ENCODE data around the gene SMIM22.

SMIM22 gene

DNA sequence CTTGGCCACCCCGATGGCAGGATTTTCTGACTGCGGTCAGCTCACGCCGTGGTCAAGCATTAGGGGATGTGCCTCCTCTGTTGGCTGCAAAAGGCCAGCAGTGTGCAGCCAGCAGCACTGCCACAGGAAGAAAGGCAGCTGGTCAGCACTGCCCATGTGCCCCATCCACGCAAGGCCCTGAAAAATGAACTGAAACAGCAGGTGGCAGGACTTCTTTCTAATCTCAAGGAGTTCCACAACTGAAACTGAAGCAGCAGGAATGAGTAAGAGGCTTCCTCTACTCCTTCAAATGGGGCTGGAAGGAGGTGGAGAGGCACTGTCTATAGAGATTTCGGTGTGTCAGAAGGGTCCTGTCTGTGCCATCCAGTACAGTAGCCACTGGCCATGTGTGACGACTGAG, 31.4 kb upstream of the SMIM22 start:
- no peak overlapping the region for H3K4me3 ChIP-seq (ENCODE audit: low read depth, low read length)
- no peak overlapping the region for H3K27ac ChIP-seq
- H2AFZ ChIP-seq, result no peak overlapping the region
- H3K4me1 ChIP-seq, result no peaks in the 10 kb centered on the region
- peaks cover 4% of the 10 kb centered on the region for H3K79me2 ChIP-seq
- TF ChIP-seq, protein P1, sequence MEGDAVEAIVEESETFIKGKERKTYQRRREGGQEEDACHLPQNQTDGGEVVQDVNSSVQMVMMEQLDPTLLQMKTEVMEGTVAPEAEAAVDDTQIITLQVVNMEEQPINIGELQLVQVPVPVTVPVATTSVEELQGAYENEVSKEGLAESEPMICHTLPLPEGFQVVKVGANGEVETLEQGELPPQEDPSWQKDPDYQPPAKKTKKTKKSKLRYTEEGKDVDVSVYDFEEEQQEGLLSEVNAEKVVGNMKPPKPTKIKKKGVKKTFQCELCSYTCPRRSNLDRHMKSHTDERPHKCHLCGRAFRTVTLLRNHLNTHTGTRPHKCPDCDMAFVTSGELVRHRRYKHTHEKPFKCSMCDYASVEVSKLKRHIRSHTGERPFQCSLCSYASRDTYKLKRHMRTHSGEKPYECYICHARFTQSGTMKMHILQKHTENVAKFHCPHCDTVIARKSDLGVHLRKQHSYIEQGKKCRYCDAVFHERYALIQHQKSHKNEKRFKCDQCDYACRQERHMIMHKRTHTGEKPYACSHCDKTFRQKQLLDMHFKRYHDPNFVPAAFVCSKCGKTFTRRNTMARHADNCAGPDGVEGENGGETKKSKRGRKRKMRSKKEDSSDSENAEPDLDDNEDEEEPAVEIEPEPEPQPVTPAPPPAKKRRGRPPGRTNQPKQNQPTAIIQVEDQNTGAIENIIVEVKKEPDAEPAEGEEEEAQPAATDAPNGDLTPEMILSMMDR (IDR thresholded peaks at IDR 0.05), result no peak
- H3K9me3 ChIP-seq (ENCODE audit: control insufficient read depth, low read length), result no peaks in the 10 kb centered on the region
- H3K36me3 ChIP-seq (ENCODE audit: control insufficient read depth, insufficient read depth, low read length), result no peaks in the 10 kb centered on the region
- no peak overlapping the region for H3K4me2 ChIP-seq (ENCODE audit: low read length)
- H3K9ac ChIP-seq, result no peak overlapping the region
- no peaks in the 10 kb centered on the region for H3K27me3 ChIP-seq (ENCODE audit: control insufficient read depth, insufficient read depth, low read length)

DNA sequence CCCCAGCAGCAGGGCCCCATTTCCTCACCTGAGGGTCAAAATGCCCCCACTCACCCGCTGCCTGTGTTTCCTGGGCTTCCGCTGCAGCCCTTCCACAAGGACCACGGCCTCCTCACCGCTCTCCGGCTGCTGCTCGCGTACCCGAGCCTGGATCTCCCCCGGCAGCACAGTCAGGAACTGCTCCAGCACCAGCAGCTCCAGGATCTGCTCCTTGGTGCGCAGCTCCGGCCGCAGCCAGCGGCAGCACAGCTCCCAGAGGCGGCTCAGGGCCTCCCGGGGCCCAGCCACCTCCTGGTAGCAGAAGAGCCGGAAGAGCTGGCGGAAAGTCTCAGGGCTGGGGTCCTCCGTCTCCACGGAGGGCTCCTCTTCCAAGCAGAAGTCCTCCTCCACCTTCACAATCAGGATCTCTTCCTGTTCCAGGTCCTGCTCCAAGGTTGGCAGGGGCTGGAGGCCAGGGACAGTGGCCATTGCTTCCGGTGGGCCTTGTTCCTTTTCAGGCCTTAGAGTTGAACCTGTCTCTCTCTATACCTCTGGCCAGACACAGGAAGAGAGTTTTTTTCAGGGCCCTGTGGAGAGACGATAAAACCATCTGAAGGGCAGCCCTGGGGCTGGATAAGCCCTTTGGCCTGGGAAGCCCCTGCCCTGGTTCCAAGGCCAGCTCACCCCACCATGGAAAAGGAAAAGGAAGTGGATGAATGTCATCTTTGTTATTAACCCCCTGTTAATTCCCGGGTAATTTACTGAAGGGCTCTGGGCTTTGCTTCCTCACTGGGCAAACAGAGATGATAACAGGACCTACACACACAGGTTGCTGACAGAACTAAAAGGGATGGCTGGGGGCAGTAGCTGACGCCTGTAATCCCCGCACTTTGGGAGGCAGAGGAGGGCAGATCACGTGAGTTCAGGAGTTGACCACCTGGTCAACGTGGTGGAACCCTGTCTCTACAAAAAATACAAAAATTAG, 29.4 kb upstream of the SMIM22 start:
- H3K4me1 ChIP-seq, result peaks cover 6% of the 10 kb centered on the region
- H3K9ac ChIP-seq, result no peak overlapping the region
- H3K4me2 ChIP-seq (ENCODE audit: low read length), result peak overlapping the region; percentile 88
- H3K36me3 ChIP-seq (ENCODE audit: control insufficient read depth, insufficient read depth, low read length), result no peaks in the 10 kb centered on the region
- TF ChIP-seq, protein P1 (IDR thresholded peaks at IDR 0.05), result no peak
- H3K9me3 ChIP-seq (ENCODE audit: control insufficient read depth, low read length), result no peaks in the 10 kb centered on the region
- H3K4me3 ChIP-seq (ENCODE audit: low read depth, low read length), result peak overlapping the region; percentile 85
- peak overlapping the region; percentile 71 for H3K27ac ChIP-seq
- peaks cover 4% of the 10 kb centered on the region for H3K79me2 ChIP-seq
- peak overlapping the region; percentile 96 for H2AFZ ChIP-seq
- H3K27me3 ChIP-seq (ENCODE audit: control insufficient read depth, insufficient read depth, low read length), result no peaks in the 10 kb centered on the region

DNA sequence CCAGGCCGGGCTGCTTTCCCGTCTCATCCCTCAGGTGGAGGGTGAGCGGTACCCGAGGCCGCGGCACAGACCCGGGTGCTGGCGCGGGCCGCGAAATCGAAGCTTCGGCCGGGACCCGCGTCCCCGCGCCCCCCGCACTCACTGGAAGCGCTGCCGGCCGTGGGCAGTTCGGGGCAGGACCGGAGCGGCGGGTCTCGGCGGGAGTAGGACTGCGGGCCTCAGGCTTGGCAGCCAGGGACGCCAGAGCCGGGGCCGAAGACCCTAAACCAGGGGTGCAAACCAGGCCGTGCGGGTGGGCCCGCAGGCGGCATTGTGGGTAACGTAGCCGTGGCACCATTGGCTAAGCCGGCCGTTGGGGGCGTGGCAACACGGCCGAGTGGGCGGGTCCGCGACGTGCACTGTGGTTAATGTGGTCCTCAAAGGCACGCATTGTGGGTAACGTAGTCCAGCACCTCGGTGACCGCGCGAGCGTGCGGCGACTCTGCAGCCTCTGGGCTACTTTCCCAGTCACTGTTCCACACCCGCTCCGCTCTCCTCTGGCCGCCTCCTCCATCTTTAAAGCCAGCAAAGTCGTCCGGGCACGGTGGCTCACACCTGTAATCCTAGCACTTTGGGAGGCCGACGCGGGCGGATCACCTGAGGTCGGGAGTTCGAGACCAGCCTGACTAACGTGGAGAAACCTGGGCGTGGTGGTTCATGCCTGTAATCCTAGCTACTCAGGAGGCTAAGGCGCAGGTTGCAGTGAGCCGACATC, 28.1 kb upstream of the SMIM22 start, which contains the start of gene ZNF500:
Gene ZNF500, minus strand, starts transcription at position 288 of the 754 bp plus-strand sequence. CDS start 1,184 bp downstream, outside the sequence.
- Histone ChIP-seq H3K9ac (peak within 1 kb of the TSS; percentile 96), H3K4me1 (peaks cover 6% of the 10 kb centered on the region), H3K27me3 (ENCODE audit: control insufficient read depth, insufficient read depth, low read length) (no peaks in the 10 kb centered on the region), H3K4me3 (ENCODE audit: low read depth, low read length) (peak within 1 kb of the TSS; percentile 85), H3K9me3 (ENCODE audit: control insufficient read depth, low read length) (no peaks in the 10 kb centered on the region), H3K79me2 (peaks cover 4% of the 10 kb centered on the region), H2AFZ (peak within 1 kb of the TSS; percentile 96), H3K4me2 (ENCODE audit: low read length) (peak within 1 kb of the TSS; percentile 90), H3K27ac (peak within 1 kb of the TSS; percentile 71), H3K36me3 (ENCODE audit: control insufficient read depth, insufficient read depth, low read length) (no peaks in the 10 kb centered on the region)
- TF ChIP-seq, protein P1 (IDR thresholded peaks at IDR 0.05), result no peak

DNA sequence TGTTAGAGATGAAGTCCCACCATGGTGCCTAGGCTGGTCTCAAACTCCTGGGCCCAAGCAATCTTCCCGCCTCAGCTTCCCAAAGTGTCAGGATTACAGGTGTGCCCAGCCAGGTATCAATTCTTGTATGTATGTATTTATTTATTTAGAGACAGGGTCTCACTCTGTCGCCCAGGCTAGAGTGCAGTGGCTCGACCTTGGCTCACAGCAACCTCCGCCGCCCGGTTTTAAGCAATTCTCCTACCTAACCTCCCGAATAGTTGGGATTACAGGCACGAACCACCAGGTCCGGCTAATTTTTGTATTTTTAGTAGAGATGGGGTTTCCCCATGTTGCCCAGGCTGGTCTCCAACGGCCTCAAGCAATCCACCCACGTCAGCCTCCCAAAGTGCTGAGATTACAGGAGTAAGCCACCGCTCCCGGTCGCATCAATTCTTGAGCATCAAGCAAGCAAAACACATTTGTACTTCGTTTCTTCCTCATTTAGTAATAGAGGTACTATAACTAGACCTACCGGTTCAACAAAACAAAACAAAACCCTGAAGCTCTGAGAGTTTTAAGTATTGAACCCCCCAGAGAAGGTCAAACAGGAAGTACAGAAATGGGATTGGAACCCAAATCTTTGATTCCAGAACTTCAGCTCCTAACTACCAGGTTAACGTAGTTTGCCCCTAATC, 27.2 kb upstream of the SMIM22 start:
- peaks cover 4% of the 10 kb centered on the region for H3K79me2 ChIP-seq
- TF ChIP-seq, protein P1 (IDR thresholded peaks at IDR 0.05), result no peak
- H3K27me3 ChIP-seq (ENCODE audit: control insufficient read depth, insufficient read depth, low read length), result no peaks in the 10 kb centered on the region
- no peaks in the 10 kb centered on the region for H3K9me3 ChIP-seq (ENCODE audit: control insufficient read depth, low read length)
- peak overlapping the region; percentile 90 for H3K4me2 ChIP-seq (ENCODE audit: low read length)
- H3K27ac ChIP-seq, result peak overlapping the region; percentile 58
- peak overlapping the region; percentile 90 for H2AFZ ChIP-seq
- H3K4me3 ChIP-seq (ENCODE audit: low read depth, low read length), result peak overlapping the region; percentile 57
- H3K36me3 ChIP-seq (ENCODE audit: control insufficient read depth, insufficient read depth, low read length), result no peaks in the 10 kb centered on the region
- H3K9ac ChIP-seq, result no peak overlapping the region
- peaks cover 6% of the 10 kb centered on the region for H3K4me1 ChIP-seq
